ENCODE results near the gene GALNT11. TPM values are rescaled to one million over a fixed set of nuclear protein-coding genes. Genes with fewer than 3 reads are reported as not detected.

The GALNT11 gene
- total RNA-seq, 1 donor from 2014 or later, result 40.5 TPM

- no peak for TF ChIP-seq CTCF (IDR thresholded peaks at IDR 0.05)
- no peak overlapping the region for H3K4me3 ChIP-seq
- H3K27ac ChIP-seq, result no peak overlapping the region
- H3K4me1 ChIP-seq, result no peaks in the 10 kb centered on the region
- no peaks in the 10 kb centered on the region for H3K36me3 ChIP-seq
- no peaks in the 10 kb centered on the region for H3K9me3 ChIP-seq
- no peaks in the 10 kb centered on the region for H3K27me3 ChIP-seq
- DNase-seq (no peak), ATAC-seq (no peak)
- intact Hi-C loops (cut with DNase I), result no loop called here
Observed at GRCh38 chr7:152006336-152006735, 19.1 kb upstream of the GALNT11 start.

- Histone ChIP-seq H3K36me3 (no peaks in the 10 kb centered on the region), H3K4me3 (no peak overlapping the region), H3K4me1 (no peaks in the 10 kb centered on the region), H3K27me3 (no peaks in the 10 kb centered on the region), H3K9me3 (no peaks in the 10 kb centered on the region), H3K27ac (no peak overlapping the region)
- ATAC-seq, result no peak
- intact Hi-C loops (cut with DNase I), result no loop called here
- DNase-seq, result no peak
- TF ChIP-seq CTCF (IDR thresholded peaks at IDR 0.05), result no peak
Observed at GRCh38 chr7:152011860-152012259, 13.6 kb upstream of the GALNT11 start.

GRCh38 chr7:152013230-152013629 lies 12.2 kb upstream of the GALNT11 start:
- intact Hi-C loops (cut with DNase I), result no loop called here
- Histone ChIP-seq H3K4me3 (no peak overlapping the region), H3K27me3 (no peaks in the 10 kb centered on the region), H3K36me3 (no peaks in the 10 kb centered on the region), H3K9me3 (no peaks in the 10 kb centered on the region), H3K27ac (no peak overlapping the region), H3K4me1 (no peaks in the 10 kb centered on the region)
- no peak for TF ChIP-seq CTCF (IDR thresholded peaks at IDR 0.05)
- DNase-seq (no peak), ATAC-seq (no peak)

- DNase-seq, result no peak
- H3K9me3 ChIP-seq, result no peaks in the 10 kb centered on the region
- no peak for TF ChIP-seq CTCF (IDR thresholded peaks at IDR 0.05)
- no peaks in the 10 kb centered on the region for H3K4me1 ChIP-seq
- H3K36me3 ChIP-seq, result no peaks in the 10 kb centered on the region
- no peak for ATAC-seq
- H3K27me3 ChIP-seq, result no peaks in the 10 kb centered on the region
- no peak overlapping the region for H3K4me3 ChIP-seq
- H3K27ac ChIP-seq, result no peak overlapping the region
- intact Hi-C loops (cut with DNase I), result no loop called here
Observed at GRCh38 chr7:152013974-152014373, 11.5 kb upstream of the GALNT11 start.

GRCh38 chr7:152014722-152015121 lies 10.8 kb upstream of the GALNT11 start:
- DNase-seq (no peak), ATAC-seq (no peak)
- no peak overlapping the region for H3K27ac ChIP-seq
- no peaks in the 10 kb centered on the region for H3K36me3 ChIP-seq
- H3K4me1 ChIP-seq, result no peaks in the 10 kb centered on the region
- no peak for TF ChIP-seq CTCF (IDR thresholded peaks at IDR 0.05)
- no peaks in the 10 kb centered on the region for H3K27me3 ChIP-seq
- intact Hi-C loops (cut with DNase I), result no loop called here
- no peaks in the 10 kb centered on the region for H3K9me3 ChIP-seq
- H3K4me3 ChIP-seq, result no peak overlapping the region

- H3K4me1 ChIP-seq, result no peaks in the 10 kb centered on the region
- H3K36me3 ChIP-seq, result no peaks in the 10 kb centered on the region
- H3K27ac ChIP-seq, result no peak overlapping the region
- H3K4me3 ChIP-seq, result no peak overlapping the region
- intact Hi-C loops (cut with DNase I), result no loop called here
- no peak for TF ChIP-seq CTCF (IDR thresholded peaks at IDR 0.05)
- ATAC-seq (no peak), DNase-seq (no peak)
- H3K27me3 ChIP-seq, result no peaks in the 10 kb centered on the region
- no peaks in the 10 kb centered on the region for H3K9me3 ChIP-seq
Observed at GRCh38 chr7:152015600-152015999, 9.9 kb upstream of the GALNT11 start.

Measured in upper lobe of right lung (tissue), 1 donor.